HL-60 (cell line): ENCODE data around the gene GSN.

Experiments
- POLR2AphosphoS5 ChIP-seq: IDR thresholded peaks from 2 replicates; pipeline ENCODE4 v1.6.1; 2012; ENCODE audit warnings: low read depth
- TF ChIP-seq, protein P1 (sequence below): IDR thresholded peaks from one replicate; pipeline ENCODE4 v1.5.1; 2011; ENCODE audit warnings: low read length, control low read depth, inconsistent platforms; ENCODE audit not compliant: insufficient read depth

GRCh38 chr9:121239071-121239470, 28.9 kb upstream of the GSN start:
- TF ChIP-seq POLR2AphosphoS5 = no peak
- TF ChIP-seq, protein P1, sequence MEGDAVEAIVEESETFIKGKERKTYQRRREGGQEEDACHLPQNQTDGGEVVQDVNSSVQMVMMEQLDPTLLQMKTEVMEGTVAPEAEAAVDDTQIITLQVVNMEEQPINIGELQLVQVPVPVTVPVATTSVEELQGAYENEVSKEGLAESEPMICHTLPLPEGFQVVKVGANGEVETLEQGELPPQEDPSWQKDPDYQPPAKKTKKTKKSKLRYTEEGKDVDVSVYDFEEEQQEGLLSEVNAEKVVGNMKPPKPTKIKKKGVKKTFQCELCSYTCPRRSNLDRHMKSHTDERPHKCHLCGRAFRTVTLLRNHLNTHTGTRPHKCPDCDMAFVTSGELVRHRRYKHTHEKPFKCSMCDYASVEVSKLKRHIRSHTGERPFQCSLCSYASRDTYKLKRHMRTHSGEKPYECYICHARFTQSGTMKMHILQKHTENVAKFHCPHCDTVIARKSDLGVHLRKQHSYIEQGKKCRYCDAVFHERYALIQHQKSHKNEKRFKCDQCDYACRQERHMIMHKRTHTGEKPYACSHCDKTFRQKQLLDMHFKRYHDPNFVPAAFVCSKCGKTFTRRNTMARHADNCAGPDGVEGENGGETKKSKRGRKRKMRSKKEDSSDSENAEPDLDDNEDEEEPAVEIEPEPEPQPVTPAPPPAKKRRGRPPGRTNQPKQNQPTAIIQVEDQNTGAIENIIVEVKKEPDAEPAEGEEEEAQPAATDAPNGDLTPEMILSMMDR = no peak
